ENCODE results near the gene ZNF814.
A peak's percentile ranks its signal among the peaks of the same experiment; 100 is the strongest.
"Not testable (repeated sequence)": the region's sequence is repeated elsewhere in the genome, so short reads cannot be mapped to it uniquely, and the experiment has no call there.

The ZNF814 gene

DNA sequence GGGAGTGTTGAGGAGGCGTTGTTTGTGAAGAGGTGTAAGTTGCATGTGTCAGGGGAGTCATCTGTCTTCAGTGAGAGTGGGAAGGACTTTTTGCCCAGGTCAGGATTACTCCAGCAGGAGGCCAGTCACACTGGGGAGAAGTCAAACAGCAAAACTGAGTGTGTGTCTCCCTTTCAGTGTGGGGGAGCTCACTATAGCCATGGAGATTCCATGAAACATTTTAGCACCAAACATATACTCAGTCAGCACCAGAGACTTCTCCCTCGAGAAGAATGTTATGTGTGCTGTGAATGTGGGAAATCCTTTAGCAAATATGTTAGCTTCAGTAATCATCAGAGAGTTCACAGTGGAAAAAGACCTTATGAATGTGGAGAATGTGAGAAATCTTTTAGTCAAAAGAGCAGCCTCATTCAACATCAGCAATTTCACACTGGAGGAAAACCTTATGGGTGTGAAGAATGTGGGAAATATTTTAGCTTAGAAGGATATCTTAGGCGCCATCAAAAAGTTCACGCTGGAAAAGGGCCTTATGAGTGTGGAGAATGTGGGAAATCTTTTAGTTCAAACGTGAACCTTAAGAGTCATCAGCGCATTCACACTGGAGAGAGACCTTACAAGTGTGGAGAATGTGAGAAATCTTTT is 47.6 kb downstream of the ZNF814 start:
- Histone ChIP-seq H3K9ac (ENCODE audit: low read depth, low read length) (no peak overlapping the region), H3K36me3 (ENCODE audit: insufficient read depth, low read length) (peaks cover 17% of the 10 kb centered on the region), H3K9me3 (ENCODE audit: control insufficient read depth, insufficient read depth, low read length) (no peaks in the 10 kb centered on the region), H3K4me1 (ENCODE audit: insufficient read depth, low read length) (no peaks in the 10 kb centered on the region)

DNA sequence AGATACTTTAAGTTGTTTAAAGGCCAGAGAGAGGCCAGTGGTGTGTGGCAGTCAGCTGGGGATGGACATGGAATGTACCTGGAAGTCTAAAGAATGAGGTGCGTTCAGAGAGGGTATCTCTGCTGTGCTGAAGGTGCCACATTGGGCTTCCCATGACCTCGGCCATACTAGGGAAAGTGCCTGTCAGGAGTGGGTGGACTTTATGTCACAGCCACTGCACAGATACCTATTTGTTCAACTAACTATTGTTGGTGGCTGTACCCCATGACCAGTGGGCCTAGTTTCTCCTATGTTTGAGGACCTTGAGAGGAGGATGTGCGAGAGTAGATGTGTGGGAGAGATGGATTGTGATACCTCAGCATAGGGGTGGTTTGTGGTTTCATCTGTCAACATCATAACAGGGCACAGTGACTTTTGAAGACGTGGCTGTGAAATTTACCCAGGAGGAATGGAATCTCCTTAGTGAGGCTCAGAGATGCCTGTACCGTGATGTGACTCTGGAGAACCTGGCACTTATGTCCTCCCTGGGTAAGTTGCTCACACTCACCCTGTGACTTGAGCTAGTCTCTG is 50.1 kb downstream of the ZNF814 start:
- H3K9me3 ChIP-seq (ENCODE audit: control insufficient read depth, insufficient read depth, low read length); H3K9ac ChIP-seq (ENCODE audit: low read depth, low read length); H3K4me1 ChIP-seq (ENCODE audit: insufficient read depth, low read length): not testable (repeated sequence)
- H3K36me3 ChIP-seq (ENCODE audit: insufficient read depth, low read length), result peaks cover 11% of the 10 kb centered on the region

DNA sequence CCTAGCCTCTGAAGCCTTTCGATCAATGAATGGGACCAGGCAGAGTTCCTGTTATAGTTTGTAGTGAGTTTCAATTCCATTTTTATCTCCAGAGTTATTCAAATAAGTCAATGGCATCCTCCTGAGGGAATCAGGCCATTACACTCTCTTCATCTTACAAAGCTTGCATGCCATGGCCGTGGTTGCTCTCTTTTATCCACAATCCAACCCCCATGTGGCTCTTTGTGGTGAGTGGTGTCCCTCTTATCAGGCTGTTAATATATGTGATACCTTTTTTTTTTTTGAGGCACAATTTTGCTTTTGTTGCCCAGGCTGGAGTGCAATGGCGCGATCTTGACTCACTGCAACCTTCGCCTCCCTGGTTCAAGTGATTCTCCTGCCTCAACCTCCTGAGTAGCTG is 51.8 kb downstream of the ZNF814 start:
- H3K9me3 ChIP-seq (ENCODE audit: control insufficient read depth, insufficient read depth, low read length); H3K9ac ChIP-seq (ENCODE audit: low read depth, low read length); H3K4me1 ChIP-seq (ENCODE audit: insufficient read depth, low read length); H3K36me3 ChIP-seq (ENCODE audit: insufficient read depth, low read length): not testable (repeated sequence)

DNA sequence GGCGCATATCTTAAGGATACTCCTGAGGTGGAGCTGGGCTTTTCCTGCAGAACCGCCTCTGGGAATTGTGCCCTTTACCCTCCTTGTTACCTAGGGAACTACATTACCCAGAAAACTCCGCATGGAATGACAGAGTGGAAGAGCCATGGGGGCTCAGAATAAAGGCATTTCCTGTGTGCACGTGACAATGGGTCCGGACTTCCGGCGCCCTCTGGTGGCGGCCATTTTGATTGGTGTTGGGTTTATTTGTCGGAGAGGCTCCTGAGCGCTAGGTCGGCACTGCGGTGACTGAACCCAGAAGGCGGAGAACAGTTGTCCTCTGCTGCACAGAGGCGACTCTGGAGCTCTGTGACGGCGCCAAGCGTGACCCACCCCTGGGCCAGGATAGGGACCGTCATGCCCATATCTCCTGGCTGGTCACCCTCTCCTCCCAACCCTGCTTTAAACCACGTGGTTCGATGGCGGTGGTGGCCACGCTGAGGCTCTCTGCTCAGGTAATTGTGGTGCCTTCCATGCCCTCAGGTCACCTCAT is 58.7 kb downstream of the ZNF814 start, which contains the start of gene ZNF587B:
TSS of gene ZNF587B (plus strand) at position 229 of the 532 bp plus-strand sequence. CDS start at position 459, 230 bp downstream.
- Histone ChIP-seq H3K36me3 (ENCODE audit: insufficient read depth, low read length) (peaks cover 6% of the 10 kb centered on the region; the same call in 1 of the 2 replicates), H3K9me3 (ENCODE audit: control insufficient read depth, insufficient read depth, low read length) (no peaks in the 10 kb centered on the region), H3K9ac (ENCODE audit: low read depth, low read length) (peak within 1 kb of the TSS; percentile 99), H3K4me1 (ENCODE audit: insufficient read depth, low read length) (peaks cover 6% of the 10 kb centered on the region; the same call in 1 of the 2 replicates)

DNA sequence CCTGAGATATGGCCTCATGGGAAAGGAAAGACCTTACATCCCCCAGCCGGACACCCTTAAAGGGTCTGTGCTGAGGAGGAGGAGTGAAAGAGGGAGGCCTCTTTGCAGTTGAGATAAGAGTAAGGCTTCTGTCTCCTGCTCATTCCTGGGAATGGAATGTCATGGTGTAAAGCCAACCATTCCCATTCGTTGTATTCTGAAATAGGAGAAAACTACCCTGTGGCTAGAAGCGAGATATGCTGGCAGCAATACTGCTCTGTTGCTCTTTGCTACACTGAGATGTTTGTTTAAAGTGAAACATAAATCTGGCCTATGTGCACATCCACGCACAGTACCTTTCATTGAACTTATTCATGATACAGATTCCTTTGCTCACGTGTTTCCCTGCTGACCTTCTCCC is 59.5 kb downstream of the ZNF814 start:
- Histone ChIP-seq H3K36me3 (ENCODE audit: insufficient read depth, low read length) (peaks cover 6% of the 10 kb centered on the region; the same call in 1 of the 2 replicates), H3K4me1 (ENCODE audit: insufficient read depth, low read length) (peaks cover 6% of the 10 kb centered on the region; the same call in 1 of the 2 replicates), H3K9ac (ENCODE audit: low read depth, low read length) (no peak overlapping the region), H3K9me3 (ENCODE audit: control insufficient read depth, insufficient read depth, low read length) (no peaks in the 10 kb centered on the region)

DNA sequence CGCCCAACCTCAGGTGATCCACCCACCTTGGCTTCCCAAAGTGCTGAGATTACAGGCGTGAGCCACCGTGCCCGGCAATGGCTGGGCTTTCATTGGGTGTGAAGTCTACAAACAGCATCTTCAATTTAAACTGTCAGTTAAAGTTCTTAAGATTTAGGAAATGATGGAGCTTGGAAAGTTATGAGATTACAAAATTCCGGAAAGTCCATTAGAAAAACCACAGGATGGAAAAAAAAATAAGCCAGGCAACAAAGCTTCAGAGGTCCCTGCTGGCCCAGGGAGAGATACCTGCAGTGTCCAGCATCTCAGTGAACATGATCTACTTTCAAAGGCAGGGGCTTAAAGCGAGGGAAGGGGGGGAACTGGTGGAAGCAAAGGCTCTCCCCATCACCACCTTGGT is 63.3 kb downstream of the ZNF814 start:
- H3K36me3 ChIP-seq (ENCODE audit: insufficient read depth, low read length), result peaks cover 6% of the 10 kb centered on the region; the same call in 1 of the 2 replicates

DNA sequence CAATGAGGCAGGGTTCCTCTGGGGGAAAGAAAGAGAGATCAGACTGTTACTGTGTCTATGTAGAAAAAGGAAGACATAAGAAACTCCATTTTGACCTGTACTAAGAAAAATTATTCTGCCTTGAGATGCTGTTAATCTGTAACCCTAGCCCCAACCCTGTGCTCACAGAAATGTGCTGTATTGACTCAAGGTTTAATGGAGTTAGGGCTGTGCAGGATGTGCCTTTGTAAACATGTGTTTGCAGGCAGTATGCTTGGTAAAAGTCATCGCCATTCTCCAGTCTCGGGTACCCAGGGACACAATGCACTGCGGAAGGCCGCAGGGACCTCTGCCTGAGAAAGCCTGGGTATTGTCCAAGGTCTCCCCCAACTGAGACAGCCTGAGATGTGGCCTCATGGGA is 65.2 kb downstream of the ZNF814 start:
- H3K9me3 ChIP-seq (ENCODE audit: control insufficient read depth, insufficient read depth, low read length); H3K4me1 ChIP-seq (ENCODE audit: insufficient read depth, low read length); H3K36me3 ChIP-seq (ENCODE audit: insufficient read depth, low read length); H3K9ac ChIP-seq (ENCODE audit: low read depth, low read length): not testable (repeated sequence)

More for the DNA sequence above, 63.3 kb downstream of the ZNF814 start:
- H3K9me3 ChIP-seq (ENCODE audit: control insufficient read depth, insufficient read depth, low read length), result no peaks in the 10 kb centered on the region
- H3K9ac ChIP-seq (ENCODE audit: low read depth, low read length), result no peak overlapping the region
- H3K4me1 ChIP-seq (ENCODE audit: insufficient read depth, low read length), result peaks cover 3% of the 10 kb centered on the region; the same call in 1 of the 2 replicates

DNA sequence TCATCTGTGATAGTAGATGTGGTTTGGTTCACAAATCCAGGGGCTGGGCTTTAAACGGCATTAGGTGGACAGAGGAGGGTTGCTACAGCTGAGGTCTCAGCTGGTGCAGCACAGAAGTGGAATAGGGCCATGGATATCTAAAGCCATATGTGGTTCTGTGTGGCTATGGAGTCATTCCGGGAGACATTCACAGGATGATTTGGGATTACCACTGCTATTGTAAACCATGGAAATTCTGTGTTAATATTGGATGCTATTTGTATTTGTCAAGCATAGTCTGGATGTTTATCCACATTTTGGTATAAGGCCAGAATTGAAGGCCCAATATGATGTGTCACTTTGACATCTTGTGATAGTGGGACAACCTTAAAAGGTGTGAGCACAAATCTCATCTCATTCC is 65.7 kb downstream of the ZNF814 start:
- H3K4me1 ChIP-seq (ENCODE audit: insufficient read depth, low read length), result peaks cover 11% of the 10 kb centered on the region
- not testable (repeated sequence) for H3K36me3 ChIP-seq (ENCODE audit: insufficient read depth, low read length)

DNA sequence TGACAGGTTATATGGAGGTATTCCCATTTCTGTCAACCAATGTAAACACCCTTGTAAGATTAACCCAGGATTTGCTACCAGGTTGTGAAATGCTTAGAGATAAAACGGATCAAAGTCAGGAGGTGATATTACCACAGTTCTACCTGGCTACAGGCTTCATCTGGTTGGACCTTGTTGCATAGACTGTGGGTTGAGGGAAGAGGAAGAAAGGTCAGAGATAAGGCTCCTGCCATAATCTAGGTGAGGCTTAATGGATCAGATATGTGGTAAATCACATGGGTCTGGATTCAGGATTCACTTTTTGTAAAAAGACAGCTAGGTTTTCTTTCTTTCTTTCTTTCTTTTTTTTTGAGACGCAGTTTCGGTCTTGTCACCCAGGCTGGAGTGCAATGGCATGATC is 67.3 kb downstream of the ZNF814 start:
- H3K36me3 ChIP-seq (ENCODE audit: insufficient read depth, low read length); H3K9me3 ChIP-seq (ENCODE audit: control insufficient read depth, insufficient read depth, low read length); H3K9ac ChIP-seq (ENCODE audit: low read depth, low read length): not testable (repeated sequence)
- peaks cover 13% of the 10 kb centered on the region for H3K4me1 ChIP-seq (ENCODE audit: insufficient read depth, low read length)

More for the DNA sequence above, 65.7 kb downstream of the ZNF814 start:
- not testable (repeated sequence) for H3K9ac ChIP-seq (ENCODE audit: low read depth, low read length); H3K9me3 ChIP-seq (ENCODE audit: control insufficient read depth, insufficient read depth, low read length)

DNA sequence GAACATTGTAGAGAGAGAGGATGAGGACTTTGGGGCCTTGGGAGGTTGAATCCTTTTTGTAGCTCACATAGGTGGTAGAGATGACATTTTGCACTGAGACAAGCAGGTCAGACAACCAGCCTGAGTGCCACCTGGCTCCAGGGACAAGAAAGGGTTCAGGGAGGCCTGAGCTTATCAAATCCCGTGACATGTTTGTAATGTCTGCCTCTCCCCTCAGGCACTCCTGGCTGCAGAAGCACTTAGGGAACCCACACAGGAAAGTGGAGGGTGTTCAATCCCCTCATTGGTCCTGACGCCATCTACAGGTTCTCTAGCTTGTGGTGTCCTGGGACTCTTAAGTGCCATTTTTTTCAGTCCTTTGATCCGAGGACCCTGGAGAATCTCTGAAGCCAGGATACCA is 67.7 kb downstream of the ZNF814 start:
- not testable (repeated sequence) for H3K9me3 ChIP-seq (ENCODE audit: control insufficient read depth, insufficient read depth, low read length)

DNA sequence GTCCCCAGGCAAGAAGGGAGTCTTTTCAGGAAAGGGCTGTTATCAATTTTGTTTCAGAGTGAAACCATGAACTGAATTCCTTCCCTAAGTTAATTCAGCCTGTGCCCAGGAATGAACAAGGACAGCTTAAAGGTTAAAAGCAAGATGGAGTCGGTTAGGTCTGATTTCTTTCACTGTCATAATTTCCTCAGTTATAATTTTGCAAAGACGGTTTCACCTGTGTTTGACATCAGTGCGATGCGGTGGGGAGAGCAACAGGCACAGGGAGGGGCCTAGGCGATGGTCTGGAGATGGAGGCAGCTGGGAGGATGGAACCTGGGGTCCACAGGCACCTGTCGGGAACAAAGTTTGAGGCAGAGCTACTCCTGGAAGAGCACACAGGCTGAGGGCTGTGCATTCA is 68.2 kb downstream of the ZNF814 start:
- Histone ChIP-seq H3K9me3 (ENCODE audit: control insufficient read depth, insufficient read depth, low read length) (no peaks in the 10 kb centered on the region), H3K4me1 (ENCODE audit: insufficient read depth, low read length) (peaks cover 13% of the 10 kb centered on the region), H3K36me3 (ENCODE audit: insufficient read depth, low read length) (no peaks in the 10 kb centered on the region), H3K9ac (ENCODE audit: low read depth, low read length) (peak overlapping the region; percentile 98; the same call in 1 of the 2 replicates)

More for the DNA sequence above, 67.7 kb downstream of the ZNF814 start:
- H3K36me3 ChIP-seq (ENCODE audit: insufficient read depth, low read length); H3K9ac ChIP-seq (ENCODE audit: low read depth, low read length): not testable (repeated sequence)
- peaks cover 13% of the 10 kb centered on the region for H3K4me1 ChIP-seq (ENCODE audit: insufficient read depth, low read length)

DNA sequence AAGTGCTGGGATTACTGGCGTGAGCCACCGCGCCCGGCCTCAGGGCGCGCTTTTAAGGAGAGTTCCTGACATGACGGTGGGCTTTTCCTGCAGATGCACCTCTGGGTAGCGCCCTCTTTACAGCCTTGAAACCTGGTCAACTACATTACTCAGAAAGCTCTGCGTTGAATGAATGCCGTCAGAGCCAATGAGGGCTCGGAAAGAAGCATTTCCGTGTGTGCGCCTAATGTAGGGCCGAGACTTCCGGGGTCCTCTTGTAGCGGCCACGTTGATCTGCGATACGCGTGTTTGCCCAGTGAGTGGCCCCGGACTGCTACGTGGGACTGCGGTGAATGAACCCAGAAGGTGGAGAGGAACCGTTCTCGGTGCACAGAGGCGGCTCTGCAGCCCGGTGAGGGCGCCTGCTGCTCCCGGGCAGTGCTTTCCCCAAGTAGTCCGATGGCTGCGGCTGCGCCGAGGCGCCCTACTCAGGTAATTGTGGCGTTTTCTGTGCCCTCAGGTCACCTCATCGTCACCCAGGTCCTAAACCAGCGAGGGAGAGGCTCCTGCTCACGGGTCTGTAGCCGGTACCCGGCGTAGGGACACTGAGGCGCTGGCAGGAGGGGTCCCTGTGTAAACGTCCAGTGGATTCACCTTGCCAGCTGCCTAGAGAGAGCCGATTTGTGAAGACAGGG is 69.2 kb downstream of the ZNF814 start:
- Histone ChIP-seq H3K36me3 (ENCODE audit: insufficient read depth, low read length) (no peaks in the 10 kb centered on the region), H3K9ac (ENCODE audit: low read depth, low read length) (peak overlapping the region; percentile 98), H3K4me1 (ENCODE audit: insufficient read depth, low read length) (peaks cover 13% of the 10 kb centered on the region), H3K9me3 (ENCODE audit: control insufficient read depth, insufficient read depth, low read length) (no peaks in the 10 kb centered on the region)

DNA sequence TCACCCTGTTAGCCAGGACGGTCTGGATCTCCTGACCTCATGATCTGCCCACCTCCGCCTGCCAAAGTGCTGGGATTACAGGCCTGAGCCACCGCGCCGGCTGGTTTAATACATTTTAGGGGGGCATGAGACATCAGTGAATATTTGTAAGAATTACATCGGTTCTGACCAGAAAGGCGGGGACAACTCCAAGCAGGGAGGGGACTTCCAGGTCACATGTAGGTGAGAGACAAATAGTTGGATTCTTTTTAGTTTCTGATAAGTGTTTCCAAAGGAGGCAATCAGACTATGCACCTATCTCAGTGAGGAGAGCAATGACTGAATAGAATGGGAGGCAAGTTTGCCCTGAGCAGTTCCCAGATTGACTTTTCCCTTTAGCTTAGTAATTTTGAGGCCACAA is 70.5 kb downstream of the ZNF814 start:
- Histone ChIP-seq H3K36me3 (ENCODE audit: insufficient read depth, low read length) (no peaks in the 10 kb centered on the region), H3K9me3 (ENCODE audit: control insufficient read depth, insufficient read depth, low read length) (no peaks in the 10 kb centered on the region), H3K4me1 (ENCODE audit: insufficient read depth, low read length) (peaks cover 10% of the 10 kb centered on the region), H3K9ac (ENCODE audit: low read depth, low read length) (peak overlapping the region; percentile 98; the same call in 1 of the 2 replicates)

DNA sequence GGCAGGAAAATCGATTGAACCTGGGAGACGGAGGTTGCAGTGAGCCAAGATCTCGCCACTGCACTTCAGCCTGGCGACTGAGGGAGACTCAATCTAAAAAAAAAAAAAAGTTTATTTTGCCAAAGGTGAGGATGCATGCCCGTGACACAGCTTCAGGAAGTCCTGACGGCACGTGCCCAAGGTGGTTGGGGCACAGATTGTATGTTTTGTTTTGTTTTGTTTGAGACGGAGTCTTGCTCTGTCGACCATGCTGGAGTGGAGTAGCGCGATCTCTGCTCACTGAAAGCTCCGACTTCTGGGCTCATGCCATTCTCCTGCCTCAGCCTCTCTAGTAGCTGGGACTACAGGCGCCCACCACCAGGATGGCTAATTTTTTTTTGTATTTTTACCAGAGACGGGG is 70.9 kb downstream of the ZNF814 start:
- no peak overlapping the region for H3K9ac ChIP-seq (ENCODE audit: low read depth, low read length)
- peaks cover under 1% of the 10 kb centered on the region; the same call in 1 of the 2 replicates for H3K36me3 ChIP-seq (ENCODE audit: insufficient read depth, low read length)
- peaks cover 10% of the 10 kb centered on the region for H3K4me1 ChIP-seq (ENCODE audit: insufficient read depth, low read length)
- H3K9me3 ChIP-seq (ENCODE audit: control insufficient read depth, insufficient read depth, low read length), result no peaks in the 10 kb centered on the region
